ENCODE results near the gene DARS1.
"Not testable (repeated sequence)": the region's sequence is repeated elsewhere in the genome, so short reads cannot be mapped to it uniquely, and the experiment has no call there.

The DARS1 gene

DNA sequence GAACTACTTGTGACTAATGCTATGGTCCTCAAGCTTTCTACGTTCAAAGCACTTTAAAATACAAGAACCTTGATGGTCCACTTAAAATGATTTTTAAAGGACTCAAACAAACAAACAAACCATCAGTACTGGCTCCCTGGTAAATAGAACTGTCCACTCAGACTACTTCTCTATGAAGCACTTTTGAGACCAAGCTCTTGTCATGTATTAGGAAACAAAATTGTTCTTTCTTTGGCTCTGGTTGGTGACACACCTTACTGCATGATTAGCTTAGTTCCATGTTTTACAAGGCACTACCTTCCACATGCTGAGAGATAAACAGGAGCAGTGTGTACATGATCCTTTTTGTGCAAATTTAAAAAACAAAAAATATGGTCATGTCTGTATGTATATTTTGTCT, 19.7 kb downstream of the DARS1 start:
- ATAC-seq (ENCODE audit: insufficient read depth, low read depth) (no peak), DNase-seq (no peak)
- TF ChIP-seq EZH2 (IDR thresholded peaks at IDR 0.05; ENCODE audit: borderline replicate concordance, low read depth, low read length, severe bottlenecking): no peak
- TF ChIP-seq, protein P1, sequence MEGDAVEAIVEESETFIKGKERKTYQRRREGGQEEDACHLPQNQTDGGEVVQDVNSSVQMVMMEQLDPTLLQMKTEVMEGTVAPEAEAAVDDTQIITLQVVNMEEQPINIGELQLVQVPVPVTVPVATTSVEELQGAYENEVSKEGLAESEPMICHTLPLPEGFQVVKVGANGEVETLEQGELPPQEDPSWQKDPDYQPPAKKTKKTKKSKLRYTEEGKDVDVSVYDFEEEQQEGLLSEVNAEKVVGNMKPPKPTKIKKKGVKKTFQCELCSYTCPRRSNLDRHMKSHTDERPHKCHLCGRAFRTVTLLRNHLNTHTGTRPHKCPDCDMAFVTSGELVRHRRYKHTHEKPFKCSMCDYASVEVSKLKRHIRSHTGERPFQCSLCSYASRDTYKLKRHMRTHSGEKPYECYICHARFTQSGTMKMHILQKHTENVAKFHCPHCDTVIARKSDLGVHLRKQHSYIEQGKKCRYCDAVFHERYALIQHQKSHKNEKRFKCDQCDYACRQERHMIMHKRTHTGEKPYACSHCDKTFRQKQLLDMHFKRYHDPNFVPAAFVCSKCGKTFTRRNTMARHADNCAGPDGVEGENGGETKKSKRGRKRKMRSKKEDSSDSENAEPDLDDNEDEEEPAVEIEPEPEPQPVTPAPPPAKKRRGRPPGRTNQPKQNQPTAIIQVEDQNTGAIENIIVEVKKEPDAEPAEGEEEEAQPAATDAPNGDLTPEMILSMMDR (IDR thresholded peaks at IDR 0.05; ENCODE audit: borderline replicate concordance, extremely low read depth, low read length, poor library complexity, severe bottlenecking): no peak
- Histone ChIP-seq H3K36me3 (ENCODE audit: insufficient read depth, low read length) (peaks cover 51% of the 10 kb centered on the region), H3K4me3 (ENCODE audit: low read depth in 1 of 2, low read length in 2 of 2) (no peak overlapping the region), H4K20me1 (ENCODE audit: insufficient read depth, low read length) (peaks cover 8% of the 10 kb centered on the region; the same call in 1 of the 2 replicates), H3K9me3 (ENCODE audit: insufficient read depth, low read length, severe bottlenecking) (no peaks in the 10 kb centered on the region), H3K4me1 (ENCODE audit: insufficient read depth, low read length) (peaks cover 29% of the 10 kb centered on the region), H3K27me3 (ENCODE audit: insufficient read depth, low read length, poor library complexity) (no peaks in the 10 kb centered on the region), H3K9ac (ENCODE audit: low read depth, low read length) (no peak overlapping the region), H3K4me2 (ENCODE audit: insufficient read depth, low read length) (no peak overlapping the region), H2AFZ (ENCODE audit: low read depth, low read length) (no peak overlapping the region), H3K79me2 (ENCODE audit: insufficient read depth, low read length) (peaks cover 97% of the 10 kb centered on the region), H3K27ac (ENCODE audit: low read length) (0 out of 2 replicates have a peak overlapping the region, but pooled peaks have one; percentile 12)

GRCh38 chr2:135964404-135964803, 21.0 kb downstream of the DARS1 start:
- ATAC-seq (ENCODE audit: insufficient read depth, low read depth); H3K4me2 ChIP-seq (ENCODE audit: insufficient read depth, low read length); H4K20me1 ChIP-seq (ENCODE audit: insufficient read depth, low read length); H3K9ac ChIP-seq (ENCODE audit: low read depth, low read length); H3K4me3 ChIP-seq (ENCODE audit: low read depth in 1 of 2, low read length in 2 of 2); H2AFZ ChIP-seq (ENCODE audit: low read depth, low read length); H3K9me3 ChIP-seq (ENCODE audit: insufficient read depth, low read length, severe bottlenecking); DNase-seq; H3K27me3 ChIP-seq (ENCODE audit: insufficient read depth, low read length, poor library complexity); H3K27ac ChIP-seq (ENCODE audit: low read length): not testable (repeated sequence)
- Histone ChIP-seq H3K36me3 (ENCODE audit: insufficient read depth, low read length) (peaks cover 58% of the 10 kb centered on the region), H3K79me2 (ENCODE audit: insufficient read depth, low read length) (peaks cover 96% of the 10 kb centered on the region), H3K4me1 (ENCODE audit: insufficient read depth, low read length) (peaks cover 32% of the 10 kb centered on the region)

DNA sequence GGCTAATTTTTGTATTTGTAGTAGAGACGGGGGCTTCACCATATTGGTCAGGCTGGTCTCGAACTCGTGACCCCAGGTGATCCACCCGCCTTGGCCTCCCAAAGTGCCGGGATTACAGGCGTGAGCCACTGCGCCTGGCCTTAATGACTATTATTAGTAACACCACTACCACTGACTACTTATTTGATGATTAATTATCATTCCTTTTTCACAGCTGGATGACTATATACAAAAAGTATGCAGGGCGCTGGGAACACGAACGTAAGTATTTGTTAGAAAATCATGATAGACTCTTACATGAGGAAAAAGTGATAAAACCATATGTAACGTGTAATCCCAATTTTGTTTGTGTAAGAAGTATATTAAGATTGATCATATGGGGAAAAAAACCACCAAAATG, 21.6 kb downstream of the DARS1 start:
- no peak for DNase-seq
- TF ChIP-seq EZH2 (IDR thresholded peaks at IDR 0.05; ENCODE audit: borderline replicate concordance, low read depth, low read length, severe bottlenecking): no peak
- TF ChIP-seq, protein P1 (IDR thresholded peaks at IDR 0.05; ENCODE audit: borderline replicate concordance, extremely low read depth, low read length, poor library complexity, severe bottlenecking): no peak
- no peak for ATAC-seq (ENCODE audit: insufficient read depth, low read depth)
- no peak overlapping the region for H3K4me2 ChIP-seq (ENCODE audit: insufficient read depth, low read length)
- no peaks in the 10 kb centered on the region for H3K9me3 ChIP-seq (ENCODE audit: insufficient read depth, low read length, severe bottlenecking)
- no peak overlapping the region for H2AFZ ChIP-seq (ENCODE audit: low read depth, low read length)
- peaks cover 8% of the 10 kb centered on the region; the same call in 1 of the 2 replicates for H4K20me1 ChIP-seq (ENCODE audit: insufficient read depth, low read length)
- no peak overlapping the region for H3K27ac ChIP-seq (ENCODE audit: low read length)
- peaks cover 32% of the 10 kb centered on the region for H3K4me1 ChIP-seq (ENCODE audit: insufficient read depth, low read length)
- H3K36me3 ChIP-seq (ENCODE audit: insufficient read depth, low read length): peaks cover 58% of the 10 kb centered on the region
- H3K79me2 ChIP-seq (ENCODE audit: insufficient read depth, low read length): peaks cover 95% of the 10 kb centered on the region
- no peak overlapping the region for H3K9ac ChIP-seq (ENCODE audit: low read depth, low read length)
- H3K4me3 ChIP-seq (ENCODE audit: low read depth in 1 of 2, low read length in 2 of 2): no peak overlapping the region
- no peaks in the 10 kb centered on the region for H3K27me3 ChIP-seq (ENCODE audit: insufficient read depth, low read length, poor library complexity)

DNA sequence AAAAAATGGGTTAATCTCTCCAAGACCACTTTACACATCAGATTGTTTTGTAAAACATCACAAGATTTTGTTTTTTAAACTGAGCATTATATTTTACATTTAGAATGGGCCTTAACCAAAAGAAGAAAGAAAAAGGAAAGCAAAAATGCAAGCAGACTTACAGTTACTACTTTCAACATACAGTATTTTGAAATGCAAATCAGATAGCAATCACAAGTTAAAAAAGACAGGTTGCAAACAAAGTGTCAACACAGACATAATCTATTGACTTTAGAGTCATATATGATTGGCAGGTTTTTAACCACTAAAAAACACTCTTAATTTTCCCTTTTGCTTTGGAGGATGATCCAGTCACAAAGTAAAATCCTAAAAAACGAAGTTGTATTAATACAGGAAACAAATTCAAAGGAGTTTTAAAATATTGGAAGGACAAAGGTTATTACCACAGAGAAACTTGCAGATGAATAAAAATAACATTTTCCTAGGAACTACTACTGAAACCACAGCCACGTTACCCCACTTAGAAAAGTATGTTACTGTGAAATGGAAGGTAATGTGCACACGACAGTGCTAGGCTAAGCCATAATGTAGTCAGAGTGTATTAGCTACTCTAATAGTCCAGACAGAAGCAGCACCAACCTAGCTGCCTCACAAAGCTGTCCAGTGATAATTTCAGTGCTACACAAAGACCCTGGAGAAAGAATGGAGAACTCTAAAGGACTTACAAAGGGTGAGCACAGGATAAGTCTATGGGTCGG, 22.9 kb downstream of the DARS1 start:
- ATAC-seq (ENCODE audit: insufficient read depth, low read depth): peak; percentile 46; the same call in 2 of the 3 replicates
- Histone ChIP-seq H2AFZ (ENCODE audit: low read depth, low read length) (no peak overlapping the region), H3K9ac (ENCODE audit: low read depth, low read length) (no peak overlapping the region), H3K4me2 (ENCODE audit: insufficient read depth, low read length) (no peak overlapping the region), H3K4me1 (ENCODE audit: insufficient read depth, low read length) (peaks cover 32% of the 10 kb centered on the region), H3K27ac (ENCODE audit: low read length) (peak overlapping the region; percentile 7; the same call in 1 of the 2 replicates), H4K20me1 (ENCODE audit: insufficient read depth, low read length) (peaks cover 5% of the 10 kb centered on the region; the same call in 1 of the 2 replicates), H3K36me3 (ENCODE audit: insufficient read depth, low read length) (peaks cover 63% of the 10 kb centered on the region), H3K27me3 (ENCODE audit: insufficient read depth, low read length, poor library complexity) (no peaks in the 10 kb centered on the region), H3K9me3 (ENCODE audit: insufficient read depth, low read length, severe bottlenecking) (no peaks in the 10 kb centered on the region), H3K79me2 (ENCODE audit: insufficient read depth, low read length) (peaks cover 94% of the 10 kb centered on the region), H3K4me3 (ENCODE audit: low read depth in 1 of 2, low read length in 2 of 2) (no peak overlapping the region)
- TF ChIP-seq, protein P1 (IDR thresholded peaks at IDR 0.05; ENCODE audit: borderline replicate concordance, extremely low read depth, low read length, poor library complexity, severe bottlenecking): no peak
- no peak for TF ChIP-seq EZH2 (IDR thresholded peaks at IDR 0.05; ENCODE audit: borderline replicate concordance, low read depth, low read length, severe bottlenecking)
- DNase-seq: no peak

Data from DND-41 (cell line).